Skeletal muscle satellite cell (primary cell): ENCODE data around the gene LAMA2.

ENCODE experiments used
- H3K27me3 ChIP-seq: 2 replicates; pipeline ENCODE4 v1.7.0; 2013; ENCODE audit warnings: low read length; ENCODE audit not compliant: control insufficient read depth, insufficient read depth
- H3K36me3 ChIP-seq: 2 replicates; pipeline ENCODE4 v1.7.0; 2013; ENCODE audit warnings: mild to moderate bottlenecking, control low read depth, low read length; ENCODE audit not compliant: insufficient read depth
- H3K4me1 ChIP-seq: 2 replicates; pipeline ENCODE4 v1.7.0; 2013; ENCODE audit warnings: low read length; ENCODE audit not compliant: control insufficient read depth, insufficient read depth
- H3K4me2 ChIP-seq: 2 replicates; pipeline ENCODE4 v1.7.0; 2013; ENCODE audit warnings: mild to moderate bottlenecking, low read length
- H3K4me3 ChIP-seq: 2 replicates; pipeline ENCODE4 v1.7.0; 2013; ENCODE audit warnings: low read length
- H3K9ac ChIP-seq: 2 replicates; pipeline ENCODE4 v1.7.0; 2013; ENCODE audit warnings: mild to moderate bottlenecking, low read depth, low read length, moderate library complexity
- H3K9me3 ChIP-seq: replicated peaks from 2 replicates; pipeline ENCODE4 v1.7.0; 2013; ENCODE audit warnings: mild to moderate bottlenecking, control low read depth, low read length

LAMA2 gene

DNA sequence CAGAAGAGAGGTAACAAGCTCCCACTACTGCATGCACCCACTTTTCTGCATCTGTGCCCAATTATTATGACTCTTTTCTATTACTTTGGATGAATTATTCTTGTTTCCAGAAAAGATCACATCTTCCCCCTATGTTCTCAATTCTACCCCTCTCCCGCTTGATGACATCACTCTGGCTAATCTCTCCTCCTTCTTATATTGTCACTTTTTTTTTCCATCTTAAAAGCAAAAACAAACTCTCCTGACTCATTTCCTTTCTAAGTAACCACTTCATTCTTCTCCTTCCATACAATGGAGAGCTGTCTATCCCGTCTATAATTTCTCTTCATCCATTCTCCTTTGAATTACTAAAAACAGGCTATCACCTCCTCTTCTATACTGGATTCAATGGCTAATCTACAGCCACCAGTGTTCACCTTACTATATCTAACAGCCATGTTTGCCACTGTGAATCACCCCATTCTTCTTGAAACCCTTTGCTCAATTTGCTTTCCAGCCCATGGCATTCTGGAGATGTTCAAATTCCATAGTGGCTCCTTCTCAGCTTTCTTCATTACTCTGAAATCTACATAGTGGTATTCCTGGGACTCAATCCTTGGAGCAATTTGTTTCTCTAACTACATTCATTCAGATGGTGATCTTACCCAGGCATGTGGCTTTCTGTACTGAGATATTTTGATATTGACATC lies 448.7 kb downstream of the LAMA2 start:
- peaks cover 15% of the 10 kb centered on the region for H3K4me1 ChIP-seq
- H3K36me3 ChIP-seq = peaks cover 2% of the 10 kb centered on the region
- peak overlapping the region; percentile 6 for H3K4me3 ChIP-seq
- H3K4me2 ChIP-seq = peak overlapping the region; percentile 49
- peak overlapping the region; percentile 2 for H3K9ac ChIP-seq
- no peaks in the 10 kb centered on the region for H3K27me3 ChIP-seq
- no peaks in the 10 kb centered on the region for H3K9me3 ChIP-seq

DNA sequence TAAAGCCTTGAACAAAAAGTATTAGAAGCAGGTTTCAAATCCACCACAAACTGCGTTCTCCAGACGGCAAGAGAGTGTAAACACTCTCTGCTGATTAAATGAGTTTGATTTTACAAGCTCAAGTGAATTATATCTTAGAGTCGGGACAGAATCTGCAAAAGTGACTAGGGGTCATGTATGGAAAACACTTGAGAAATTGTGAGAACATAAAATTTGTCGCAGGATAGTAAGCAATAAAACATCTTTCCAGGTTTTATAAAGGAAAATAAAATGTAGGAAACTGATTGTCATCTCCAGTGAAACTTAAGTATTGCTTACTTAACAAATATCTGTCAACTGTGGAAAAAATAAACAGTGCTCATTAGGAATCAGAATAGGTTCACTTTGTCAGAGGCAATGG lies 452.9 kb downstream of the LAMA2 start:
- no peak overlapping the region for H3K4me2 ChIP-seq
- no peaks in the 10 kb centered on the region for H3K27me3 ChIP-seq
- no peak overlapping the region for H3K9ac ChIP-seq
- no peaks in the 10 kb centered on the region for H3K9me3 ChIP-seq
- no peaks in the 10 kb centered on the region for H3K36me3 ChIP-seq
- peaks cover 15% of the 10 kb centered on the region for H3K4me1 ChIP-seq
- H3K4me3 ChIP-seq = no peak overlapping the region

DNA sequence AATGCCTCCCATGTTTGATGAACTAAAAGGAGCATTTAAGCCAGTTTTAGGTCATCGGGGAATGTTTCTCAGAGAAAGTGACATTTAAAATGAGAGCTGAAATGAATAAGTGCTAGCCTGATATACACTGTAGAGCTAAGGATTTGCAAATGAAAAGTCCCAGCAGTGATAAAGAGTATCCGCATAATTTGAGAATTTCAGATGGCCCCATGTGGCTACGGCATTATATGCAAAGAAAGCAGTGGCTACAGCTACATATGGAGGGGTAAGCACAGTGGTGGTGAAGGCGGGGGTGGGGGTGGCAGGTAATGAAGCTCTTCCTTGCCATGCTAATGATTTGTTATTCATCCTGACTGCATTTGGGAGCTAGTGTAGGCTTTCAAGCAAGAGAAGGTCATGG lies 455.7 kb downstream of the LAMA2 start:
- no peaks in the 10 kb centered on the region for H3K27me3 ChIP-seq
- H3K4me2 ChIP-seq = no peak overlapping the region
- no peak overlapping the region for H3K4me3 ChIP-seq
- H3K9me3 ChIP-seq = no peaks in the 10 kb centered on the region
- no peaks in the 10 kb centered on the region for H3K36me3 ChIP-seq
- no peak overlapping the region for H3K9ac ChIP-seq
- peaks cover 8% of the 10 kb centered on the region for H3K4me1 ChIP-seq

DNA sequence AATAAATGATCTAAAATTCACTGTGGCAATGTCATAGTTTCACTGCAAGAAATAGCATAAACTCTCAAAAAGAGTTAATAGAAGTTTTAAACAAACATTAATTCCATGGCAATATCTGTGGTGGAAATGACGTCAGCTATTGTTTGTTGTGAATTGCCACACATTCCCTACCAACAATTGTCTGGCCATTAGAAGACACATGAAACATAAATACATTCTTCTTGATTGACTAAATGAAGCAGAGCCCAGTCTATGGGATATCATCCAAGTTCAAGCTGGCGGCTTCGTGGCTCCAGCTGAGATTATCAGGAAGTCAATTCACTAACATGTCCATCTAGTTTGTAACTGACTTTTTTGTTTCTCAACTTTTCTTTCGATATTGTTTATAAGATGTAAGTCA lies 458.0 kb downstream of the LAMA2 start:
- Histone ChIP-seq H3K9me3 (no peaks in the 10 kb centered on the region), H3K9ac (peak overlapping the region; percentile 19), H3K27me3 (no peaks in the 10 kb centered on the region), H3K4me2 (no peak overlapping the region), H3K4me1 (peaks cover 17% of the 10 kb centered on the region), H3K4me3 (no peak overlapping the region), H3K36me3 (no peaks in the 10 kb centered on the region)

DNA sequence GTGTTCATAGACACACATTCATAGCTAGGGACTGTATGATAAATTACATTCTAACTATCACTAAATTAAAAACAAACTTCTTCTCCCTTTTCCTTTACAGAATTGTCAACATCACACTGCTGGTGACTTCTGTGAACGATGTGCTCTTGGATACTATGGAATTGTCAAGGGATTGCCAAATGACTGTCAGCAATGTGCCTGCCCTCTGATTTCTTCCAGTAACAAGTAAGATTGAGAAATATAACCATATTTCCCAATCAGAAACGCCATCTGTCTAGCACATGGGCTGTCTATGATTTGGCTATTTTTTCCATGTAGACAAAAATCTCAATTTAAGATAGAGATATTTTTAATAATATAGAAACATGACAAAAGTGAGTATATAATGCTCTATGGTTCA lies 459.3 kb downstream of the LAMA2 start:
- H3K36me3 ChIP-seq = no peaks in the 10 kb centered on the region
- no peak overlapping the region for H3K4me3 ChIP-seq
- H3K4me2 ChIP-seq = no peak overlapping the region
- no peaks in the 10 kb centered on the region for H3K27me3 ChIP-seq
- H3K9me3 ChIP-seq = no peaks in the 10 kb centered on the region
- H3K4me1 ChIP-seq = peaks cover 21% of the 10 kb centered on the region
- no peak overlapping the region for H3K9ac ChIP-seq

DNA sequence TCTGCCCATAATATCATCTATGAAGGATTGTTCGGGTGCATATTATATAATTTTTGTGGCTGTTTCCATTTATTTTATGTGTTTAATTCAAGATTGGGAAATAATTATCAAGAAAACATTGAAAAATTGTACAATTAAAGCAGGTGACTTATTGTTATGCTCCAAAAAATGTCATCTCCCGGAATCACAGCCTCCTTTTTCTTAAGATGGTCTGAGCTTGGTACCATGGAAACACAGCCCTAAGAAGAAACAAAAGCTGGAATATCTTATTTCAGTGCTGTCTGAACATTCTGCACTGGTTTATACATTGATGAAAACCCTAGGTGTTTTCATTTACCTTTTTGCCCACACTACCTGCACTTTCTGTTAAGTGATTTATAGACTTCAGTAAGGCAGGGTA lies 459.9 kb downstream of the LAMA2 start:
- H3K9ac ChIP-seq = no peak overlapping the region
- H3K27me3 ChIP-seq = no peaks in the 10 kb centered on the region

DNA sequence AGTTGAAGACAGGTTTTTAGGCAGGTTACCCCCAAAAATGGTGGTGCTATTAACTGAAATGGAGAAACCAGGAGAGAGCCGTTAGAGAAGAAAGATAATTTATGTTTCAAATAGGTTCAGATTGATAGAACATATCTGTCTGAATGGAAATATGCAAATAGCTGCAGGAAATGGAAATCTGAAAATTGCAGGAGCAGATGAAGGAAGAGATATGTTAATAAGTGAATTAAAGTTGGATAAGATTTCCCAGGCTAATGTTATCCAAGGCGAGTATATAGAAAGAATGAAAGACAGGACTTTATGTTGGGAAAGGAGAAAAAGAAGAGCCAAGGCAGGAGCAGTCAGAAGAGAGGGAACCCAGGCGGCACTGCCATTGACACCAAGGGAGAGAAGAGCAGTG lies 461.4 kb downstream of the LAMA2 start:
- H3K4me1 ChIP-seq = peaks cover 21% of the 10 kb centered on the region
- H3K9me3 ChIP-seq = no peaks in the 10 kb centered on the region

More for the DNA sequence above, 459.9 kb downstream of the LAMA2 start:
- Histone ChIP-seq H3K36me3 (no peaks in the 10 kb centered on the region), H3K4me1 (peaks cover 21% of the 10 kb centered on the region), H3K4me3 (no peak overlapping the region), H3K9me3 (no peaks in the 10 kb centered on the region), H3K4me2 (no peak overlapping the region)

DNA sequence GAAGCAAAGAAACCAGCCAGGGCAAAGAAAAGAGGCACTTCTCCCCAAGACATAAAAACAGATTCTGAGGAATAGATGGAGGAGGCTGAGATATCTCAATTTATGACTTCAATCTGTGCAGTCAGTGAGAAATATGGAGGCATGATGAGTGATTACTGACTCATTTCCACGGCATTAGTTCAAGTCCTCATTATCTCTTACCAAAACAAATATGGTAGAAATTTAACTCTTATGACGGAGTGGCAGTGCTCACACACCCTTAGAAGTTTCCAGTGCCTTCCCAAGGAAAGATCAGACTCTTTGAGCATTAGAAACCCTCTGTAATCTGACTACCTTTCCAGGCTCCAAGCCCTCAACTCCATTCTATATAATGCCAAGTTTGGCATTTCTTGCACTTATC lies 463.0 kb downstream of the LAMA2 start:
- H3K9me3 ChIP-seq = no peaks in the 10 kb centered on the region
- no peak overlapping the region for H3K9ac ChIP-seq
- H3K4me3 ChIP-seq = no peak overlapping the region
- no peaks in the 10 kb centered on the region for H3K27me3 ChIP-seq
- H3K36me3 ChIP-seq = peaks cover 7% of the 10 kb centered on the region
- peaks cover 24% of the 10 kb centered on the region for H3K4me1 ChIP-seq
- H3K4me2 ChIP-seq = no peak overlapping the region

More for the DNA sequence above, 461.4 kb downstream of the LAMA2 start:
- H3K27me3 ChIP-seq = no peaks in the 10 kb centered on the region
- H3K4me2 ChIP-seq = no peak overlapping the region
- no peak overlapping the region for H3K9ac ChIP-seq
- H3K4me3 ChIP-seq = no peak overlapping the region
- no peaks in the 10 kb centered on the region for H3K36me3 ChIP-seq

DNA sequence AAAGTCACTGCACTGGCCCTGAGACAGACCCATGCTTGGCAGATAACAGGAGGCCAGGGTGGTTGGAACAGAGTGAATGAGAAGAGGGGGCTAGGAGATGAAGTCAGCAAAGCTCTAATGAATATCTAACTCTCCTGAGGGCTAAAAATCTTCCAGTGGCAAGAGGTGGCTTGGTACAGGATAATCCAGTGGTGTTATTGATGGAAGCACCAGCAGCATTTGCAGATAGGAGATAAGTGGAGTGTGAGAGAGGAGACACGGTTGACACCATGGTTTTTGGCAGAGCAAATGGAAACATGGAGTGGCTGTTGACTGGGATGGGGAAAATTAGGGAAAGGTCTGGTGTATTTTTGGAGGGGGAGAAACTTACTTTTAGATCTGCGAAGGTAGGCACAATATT lies 464.0 kb downstream of the LAMA2 start:
- no peak overlapping the region for H3K9ac ChIP-seq
- H3K27me3 ChIP-seq = no peaks in the 10 kb centered on the region
- H3K36me3 ChIP-seq = peaks cover 7% of the 10 kb centered on the region
- peaks cover 16% of the 10 kb centered on the region for H3K4me1 ChIP-seq
- H3K4me3 ChIP-seq = no peak overlapping the region
- no peaks in the 10 kb centered on the region for H3K9me3 ChIP-seq
- no peak overlapping the region for H3K4me2 ChIP-seq

DNA sequence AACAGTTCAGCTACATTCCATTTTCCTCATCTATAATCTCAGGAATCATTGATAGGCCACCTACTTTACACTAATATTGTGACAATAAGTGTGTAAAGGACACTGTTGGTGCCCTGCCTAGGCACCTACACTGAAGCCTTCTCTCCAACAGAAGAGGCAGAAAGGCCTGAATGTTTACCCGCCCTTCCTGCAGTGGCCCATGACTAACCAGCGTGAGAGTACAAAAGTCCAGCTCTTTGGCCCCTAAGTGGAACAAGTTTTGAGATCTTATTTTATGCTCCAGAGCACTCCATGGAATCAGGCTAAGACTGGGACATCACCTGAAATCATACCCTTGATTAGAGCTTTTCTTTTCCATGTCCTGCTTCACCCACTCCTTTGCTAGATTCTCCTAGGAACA lies 467.3 kb downstream of the LAMA2 start:
- no peaks in the 10 kb centered on the region for H3K27me3 ChIP-seq
- peaks cover 13% of the 10 kb centered on the region for H3K4me1 ChIP-seq
- H3K36me3 ChIP-seq = peaks cover 16% of the 10 kb centered on the region
- no peak overlapping the region for H3K4me2 ChIP-seq
- H3K9ac ChIP-seq = no peak overlapping the region
- H3K4me3 ChIP-seq = no peak overlapping the region
- H3K9me3 ChIP-seq = no peaks in the 10 kb centered on the region

DNA sequence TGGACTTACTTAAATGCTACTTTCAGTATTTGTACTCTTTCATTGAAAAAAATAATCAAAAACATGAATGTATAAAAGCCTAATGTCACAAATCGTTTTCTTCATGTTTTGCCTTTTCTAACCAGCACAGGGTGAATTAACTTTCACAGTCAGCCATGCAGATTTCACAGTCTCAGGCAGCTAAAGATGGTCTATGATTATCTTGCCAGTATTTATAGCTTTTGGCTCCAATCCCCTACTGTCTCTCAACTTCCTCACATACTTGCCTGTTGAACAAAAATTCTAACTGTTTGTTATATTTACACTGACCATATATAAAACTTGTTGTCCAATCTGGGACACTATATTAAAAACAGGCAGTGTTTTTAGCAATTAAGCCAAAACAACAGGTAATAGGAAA lies 468.9 kb downstream of the LAMA2 start:
- Histone ChIP-seq H3K9me3 (no peaks in the 10 kb centered on the region), H3K36me3 (peaks cover 16% of the 10 kb centered on the region), H3K4me2 (no peak overlapping the region), H3K4me1 (peaks cover 2% of the 10 kb centered on the region), H3K4me3 (no peak overlapping the region), H3K9ac (no peak overlapping the region), H3K27me3 (no peaks in the 10 kb centered on the region)

DNA sequence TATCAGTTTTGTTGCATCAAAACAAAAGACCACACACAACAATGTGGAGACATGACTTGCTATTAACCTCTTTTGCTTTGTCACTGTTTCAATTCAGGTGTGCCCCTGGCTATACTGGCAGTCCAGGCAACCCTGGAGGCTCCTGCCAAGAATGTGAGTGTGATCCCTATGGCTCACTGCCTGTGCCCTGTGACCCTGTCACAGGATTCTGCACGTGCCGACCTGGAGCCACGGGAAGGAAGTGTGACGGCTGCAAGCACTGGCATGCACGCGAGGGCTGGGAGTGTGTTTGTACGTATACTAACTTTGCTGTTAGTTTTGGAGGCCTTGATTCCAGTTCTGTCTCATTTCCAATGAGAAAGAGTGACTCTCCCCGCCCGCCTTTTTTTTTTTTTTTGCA lies 470.1 kb downstream of the LAMA2 start:
- H3K4me1 ChIP-seq = peaks cover 2% of the 10 kb centered on the region
- H3K36me3 ChIP-seq = peaks cover 16% of the 10 kb centered on the region
- H3K9me3 ChIP-seq = no peaks in the 10 kb centered on the region
- no peaks in the 10 kb centered on the region for H3K27me3 ChIP-seq
- H3K4me3 ChIP-seq = no peak overlapping the region
- H3K4me2 ChIP-seq = no peak overlapping the region
- H3K9ac ChIP-seq = no peak overlapping the region
